Stimulated activated CD8-positive, alpha-beta memory T cell treated with anti-CD3 and anti-CD28 coated beads, Interleukin-7, amount 100 ng/mL, for 1 hour (primary cell): ENCODE results near the gene PTGS1.
"Not testable (repeated sequence)": the region's sequence is repeated elsewhere in the genome, so short reads cannot be mapped to it uniquely, and the experiment has no call there.

Source experiments
- DNase-seq, 2 donors: peaks; one replicate each; pipeline ENCODE4 v3.0.0-alpha.2; 2020; ENCODE audit warnings: low read depth in 2 of 2

PTGS1 gene

GRCh38 chr9:122370869-122371755 is at the start of gene PTGS1:
PTGS1 (plus strand) TSS chr9:122371024; CDS start chr9:122371085, 61 bp downstream.
- DNase-seq: no peak

GRCh38 chr9:122322553-122322952 is 48.3 kb upstream of the PTGS1 start:
- no peak for DNase-seq

GRCh38 chr9:122324665-122325064 is 46.2 kb upstream of the PTGS1 start:
- not testable (repeated sequence) for DNase-seq

GRCh38 chr9:122325124-122325523 is 45.7 kb upstream of the PTGS1 start:
- DNase-seq: no peak

GRCh38 chr9:122327175-122327574 is 43.6 kb upstream of the PTGS1 start:
- no peak for DNase-seq

GRCh38 chr9:122329597-122329996 is 41.2 kb upstream of the PTGS1 start:
- no peak for DNase-seq

- not testable (repeated sequence) for DNase-seq
Measured at GRCh38 chr9:122330466-122330865, 40.4 kb upstream of the PTGS1 start.

- no peak for DNase-seq
Measured at GRCh38 chr9:122331523-122331927, 39.3 kb upstream of the PTGS1 start.

- DNase-seq: no peak
Measured at GRCh38 chr9:122332083-122332482, 38.7 kb upstream of the PTGS1 start.

- DNase-seq: no peak
Measured at GRCh38 chr9:122332644-122333043, 38.2 kb upstream of the PTGS1 start.

GRCh38 chr9:122333169-122333808 is 37.5 kb upstream of the PTGS1 start:
- no peak for DNase-seq

- no peak for DNase-seq
Measured at GRCh38 chr9:122334916-122335315, 35.9 kb upstream of the PTGS1 start.

GRCh38 chr9:122336189-122336588 is 34.6 kb upstream of the PTGS1 start:
- no peak for DNase-seq

GRCh38 chr9:122336866-122337555 is 33.8 kb upstream of the PTGS1 start:
- DNase-seq: no peak

- no peak for DNase-seq
Measured at GRCh38 chr9:122337556-122337929, 33.3 kb upstream of the PTGS1 start.

GRCh38 chr9:122338536-122338935 is 32.3 kb upstream of the PTGS1 start:
- DNase-seq: no peak

- DNase-seq: no peak
Measured at GRCh38 chr9:122338994-122339393, 31.8 kb upstream of the PTGS1 start.

- DNase-seq: no peak
Measured at GRCh38 chr9:122339579-122339978, 31.2 kb upstream of the PTGS1 start.

- no peak for DNase-seq
Measured at GRCh38 chr9:122340161-122340560, 30.7 kb upstream of the PTGS1 start.

GRCh38 chr9:122342323-122343050 is 28.3 kb upstream of the PTGS1 start:
- DNase-seq: no peak

- DNase-seq: no peak
Measured at GRCh38 chr9:122346478-122347347, 24.1 kb upstream of the PTGS1 start.
